Esophagus (tissue), 2 donors: Measurements from ENCODE around the gene PCF11. TPM values are rescaled to one million over a fixed set of nuclear protein-coding genes. Genes with fewer than 3 reads are reported as not detected.

Source experiments
- H3K27ac ChIP-seq, 2 donors: one replicate each; pipeline ENCODE4 v1.5.1; 2013; ENCODE audit warnings: low read depth in 2 of 2, mild to moderate bottlenecking in 2 of 2, inconsistent platforms in 1 of 2, low read length in 1 of 2, moderate library complexity in 1 of 2
- H3K27me3 ChIP-seq, 2 donors: one replicate each; pipeline ENCODE4 v1.6.1; 2013; ENCODE audit warnings: low read length in 2 of 2, control low read depth in 1 of 2, mild to moderate bottlenecking in 1 of 2; ENCODE audit not compliant: insufficient read depth in 2 of 2, control insufficient read depth in 1 of 2
- H3K36me3 ChIP-seq, 2 donors: one replicate each; pipeline ENCODE4 v1.6.1; 2013; ENCODE audit warnings: low read length in 1 of 2; ENCODE audit not compliant: control insufficient read depth in 2 of 2, insufficient read depth in 2 of 2
- H3K4me1 ChIP-seq, 2 donors: one replicate each; pipeline ENCODE4 v1.6.1; 2013; ENCODE audit warnings: low read length in 1 of 2; ENCODE audit not compliant: control insufficient read depth in 2 of 2, insufficient read depth in 2 of 2
- H3K4me3 ChIP-seq, 2 donors: one replicate each; pipeline ENCODE4 v1.5.1; 2013; ENCODE audit warnings: low read length in 2 of 2, mild to moderate bottlenecking in 2 of 2, low read depth in 1 of 2, moderate library complexity in 1 of 2
- H3K9me3 ChIP-seq, 2 donors: one replicate each; pipeline ENCODE4 v1.6.1; 2013; ENCODE audit warnings: mild to moderate bottlenecking in 2 of 2, low read depth in 1 of 2, low read length in 1 of 2, moderate library complexity in 1 of 2; ENCODE audit not compliant: control insufficient read depth in 2 of 2, insufficient read depth in 1 of 2
- WGBS, 2 donors: extraction: QIAGEN DNeasy Blood & Tissue Kit; methylation state at CpG; one replicate each; pipeline ENCODE4 v1.1.7; 2013; 5-methylcytosine and 5-hydroxymethylcytosine counted together
- polyA plus RNA-seq, 2 donors: library from polyadenylated mRNA; stranded (reverse); fragments of 200-250 nt; gene quantifications; one replicate each; pipeline ENCODE4 v1.2.3, GENCODE V29; 2013
- donor health status: healthy with polysubstance abuse.
- donor health status: Bipolar disorder and iron deficiency.

PCF11 gene
- polyA plus RNA-seq, 2 donors: 24.7 to 38.7 TPM

DNA sequence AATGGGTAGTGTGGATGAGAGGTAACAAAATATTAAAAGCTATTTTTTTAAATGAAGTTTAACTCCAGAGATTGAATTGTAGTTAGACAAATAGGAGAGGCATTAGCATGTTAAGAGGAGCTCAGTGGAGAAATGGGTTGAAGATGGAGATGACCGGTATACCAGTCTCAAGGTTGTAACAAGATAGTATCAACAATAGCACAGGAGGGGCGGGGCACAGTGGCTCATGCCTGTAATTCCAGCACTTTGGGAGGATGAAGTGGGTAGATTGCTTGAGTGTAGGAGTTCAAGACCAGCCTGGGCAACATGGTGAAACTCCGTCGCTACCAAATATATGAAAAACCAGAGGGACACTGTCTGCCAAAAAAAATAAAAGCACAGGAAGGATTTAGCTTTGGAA lies 30.5 kb downstream of the PCF11 start:
- no peaks in the 10 kb centered on the region for H3K9me3 ChIP-seq
- H3K4me3 ChIP-seq: no peak overlapping the region
- H3K36me3 ChIP-seq: peaks cover 0 to 4% of the 10 kb centered on the region in 2 donors
- no peaks in the 10 kb centered on the region for H3K4me1 ChIP-seq
- 87 to 98% methylated on average over 4 of the region's 4 CpGs for WGBS, 2 donors
- no peak overlapping the region for H3K27ac ChIP-seq
- H3K27me3 ChIP-seq: no peaks in the 10 kb centered on the region

DNA sequence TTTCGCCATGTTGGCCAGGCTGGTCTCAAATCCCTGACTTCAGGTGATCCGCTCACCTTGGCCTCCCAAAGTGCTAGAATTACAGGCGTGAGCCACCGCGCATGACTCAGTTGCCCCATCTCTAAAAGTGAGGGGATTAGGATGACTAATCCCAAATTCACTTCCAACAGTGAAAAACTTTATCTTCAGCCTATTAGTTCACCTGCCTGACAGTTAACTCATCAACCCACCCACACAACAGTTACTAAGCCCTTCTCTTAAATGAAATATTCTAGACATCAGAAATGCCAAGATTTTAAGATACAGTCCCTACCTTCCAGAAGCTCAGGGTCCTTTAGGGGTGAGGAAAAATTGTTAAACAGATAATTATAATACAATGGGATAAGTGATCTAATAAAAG lies 34.6 kb downstream of the PCF11 start:
- Histone ChIP-seq H3K27ac (no peak overlapping the region), H3K4me3 (no peak overlapping the region), H3K4me1 (no peaks in the 10 kb centered on the region), H3K9me3 (no peaks in the 10 kb centered on the region), H3K27me3 (no peaks in the 10 kb centered on the region), H3K36me3 (peaks cover 0 to 2% of the 10 kb centered on the region in 2 donors)
- WGBS, 2 donors: 92 to 95% methylated on average over 5 of the region's 5 CpGs

GRCh38 chr11:83191986-83192385 lies 35.1 kb downstream of the PCF11 start:
- Histone ChIP-seq H3K4me1 (no peaks in the 10 kb centered on the region), H3K27ac (no peak overlapping the region), H3K27me3 (no peaks in the 10 kb centered on the region), H3K9me3 (no peaks in the 10 kb centered on the region), H3K4me3 (peak overlapping the region in 1 of 2 donors; percentile 98), H3K36me3 (peaks cover 0 to 2% of the 10 kb centered on the region in 2 donors)
- WGBS, 2 donors: 79 to 86% methylated on average over 11 of the region's 11 CpGs

- no peaks in the 10 kb centered on the region for H3K4me1 ChIP-seq
- peak overlapping the region; percentile 82 to 98 for H3K4me3 ChIP-seq
- peak overlapping the region; percentile 88 to 98 for H3K27ac ChIP-seq
- H3K9me3 ChIP-seq: no peaks in the 10 kb centered on the region
- H3K27me3 ChIP-seq: no peaks in the 10 kb centered on the region
- peaks cover 0 to 2% of the 10 kb centered on the region in 2 donors for H3K36me3 ChIP-seq
- WGBS, 2 donors: 14% methylated on average over 8 of the region's 8 CpGs
Measured at GRCh38 chr11:83192606-83193245, 35.8 kb downstream of the PCF11 start.

- H3K4me1 ChIP-seq: no peaks in the 10 kb centered on the region
- peak within 1 kb of the TSS; percentile 82 to 98 for H3K4me3 ChIP-seq
- WGBS, 2 donors: 0% methylated on average over 67 of the region's 67 CpGs
- H3K36me3 ChIP-seq: peaks cover 0 to 2% of the 10 kb centered on the region in 2 donors
- no peaks in the 10 kb centered on the region for H3K27me3 ChIP-seq
- H3K9me3 ChIP-seq: no peaks in the 10 kb centered on the region
- H3K27ac ChIP-seq: peak within 1 kb of the TSS; percentile 90 to 98
Measured at GRCh38 chr11:83193315-83194280, 36.7 kb downstream of the PCF11 start, which contains the start of gene ANKRD42. TSS of gene ANKRD42 (plus strand) at chr11:83193712. CDS start at chr11:83194671, 959 bp downstream.

DNA sequence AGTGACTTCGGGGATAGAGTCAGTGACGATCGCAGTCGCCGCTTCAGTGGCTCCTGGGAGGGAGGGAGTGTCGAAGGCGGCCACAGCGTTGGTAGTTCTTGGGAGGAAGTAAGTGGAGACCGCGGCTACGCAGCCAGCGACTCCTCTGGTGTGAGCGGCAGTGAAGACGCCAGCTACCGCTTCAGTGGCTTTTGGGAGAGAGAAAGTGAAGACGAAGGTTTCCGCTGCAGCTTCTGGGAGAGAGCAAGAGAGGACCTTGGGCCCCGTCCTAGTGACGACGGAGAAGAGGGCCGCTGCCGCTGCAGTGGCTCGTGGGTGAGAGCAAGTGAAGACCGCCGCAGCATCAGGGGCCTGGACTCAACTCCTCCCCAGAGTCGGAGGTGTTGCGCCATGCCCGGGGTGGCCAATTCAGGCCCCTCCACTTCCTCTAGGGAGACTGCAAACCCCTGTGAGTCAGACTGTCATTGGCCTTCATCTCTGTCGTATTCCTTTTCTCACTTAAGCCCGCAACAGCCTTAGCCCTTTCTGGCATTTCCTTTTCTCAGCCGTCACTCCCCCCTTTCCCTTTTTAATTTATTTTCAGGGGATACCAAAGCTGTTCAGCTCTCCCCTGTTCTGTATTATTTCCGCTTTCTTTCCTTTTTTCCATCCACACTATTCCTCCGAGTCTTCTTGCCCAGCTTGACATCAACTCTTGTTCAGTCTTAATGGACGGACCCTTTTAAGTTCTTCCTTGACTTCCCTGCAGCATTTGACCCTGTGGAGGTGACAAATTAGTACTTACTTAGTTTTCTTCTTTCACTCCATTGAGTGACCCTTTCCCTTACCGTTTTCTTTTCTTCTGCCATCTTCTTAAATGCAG lies 37.6 kb downstream of the PCF11 start:
- Histone ChIP-seq H3K27ac (peak overlapping the region; percentile 90 to 98), H3K36me3 (peaks cover 0 to 2% of the 10 kb centered on the region in 2 donors), H3K4me3 (peak overlapping the region; percentile 82 to 98), H3K27me3 (no peaks in the 10 kb centered on the region), H3K4me1 (no peaks in the 10 kb centered on the region), H3K9me3 (no peaks in the 10 kb centered on the region)
- 2 to 3% methylated on average over 35 of the region's 35 CpGs for WGBS, 2 donors

- H3K9me3 ChIP-seq: no peaks in the 10 kb centered on the region
- H3K4me1 ChIP-seq: no peaks in the 10 kb centered on the region
Measured at GRCh38 chr11:83195143-83195466, 38.2 kb downstream of the PCF11 start.

DNA sequence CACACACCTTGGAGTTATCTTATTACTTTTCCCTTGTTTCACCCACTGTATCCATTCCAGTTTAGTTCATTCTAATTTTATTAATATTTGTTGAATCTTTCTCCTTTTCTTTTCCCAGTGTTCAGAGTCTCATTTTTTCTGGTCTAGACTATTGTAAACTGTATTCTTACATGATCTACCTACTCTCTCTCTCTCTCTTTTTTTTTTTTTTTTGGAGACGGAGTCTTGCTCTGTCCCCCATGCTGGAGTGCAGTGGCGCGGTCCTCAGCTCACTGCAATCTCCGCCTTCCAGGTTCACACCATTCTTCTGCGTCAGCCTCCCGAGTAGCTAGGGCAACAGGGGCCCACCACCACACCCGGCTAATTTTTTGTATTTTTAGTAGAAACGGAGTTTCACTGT lies 38.7 kb downstream of the PCF11 start:
- Histone ChIP-seq H3K4me3 (no peak overlapping the region), H3K4me1 (no peaks in the 10 kb centered on the region), H3K9me3 (no peaks in the 10 kb centered on the region), H3K27me3 (no peaks in the 10 kb centered on the region), H3K27ac (no peak overlapping the region), H3K36me3 (peaks cover 0 to 2% of the 10 kb centered on the region in 2 donors)
- WGBS, 2 donors: 94% methylated on average over 8 of the region's 8 CpGs

More at GRCh38 chr11:83195143-83195466, 38.2 kb downstream of the PCF11 start:
- no peaks in the 10 kb centered on the region for H3K27me3 ChIP-seq
- H3K36me3 ChIP-seq: peaks cover 0 to 2% of the 10 kb centered on the region in 2 donors
- WGBS, 2 donors: 23 to 36% methylated on average over 4 of the region's 4 CpGs
- no peak overlapping the region for H3K27ac ChIP-seq
- peak overlapping the region in 1 of 2 donors; percentile 98 for H3K4me3 ChIP-seq

DNA sequence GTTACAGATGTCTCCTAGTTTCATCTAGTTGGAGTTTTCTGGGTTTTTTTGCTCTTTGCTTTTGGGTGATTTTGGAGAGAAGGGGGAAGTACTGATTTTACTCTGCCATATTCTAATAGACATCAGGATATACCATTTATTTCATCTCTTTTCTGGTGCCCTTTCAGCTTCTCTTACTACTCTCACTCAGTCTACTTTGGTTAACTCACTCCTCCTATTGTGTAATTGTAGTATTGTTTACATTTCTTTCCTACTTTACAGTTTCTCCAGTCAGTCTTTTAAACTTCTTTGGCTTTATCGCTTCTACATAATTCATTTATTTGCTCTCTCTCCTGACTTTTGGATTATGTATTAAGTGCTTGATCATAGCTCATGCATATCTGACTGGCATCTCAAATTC lies 43.1 kb downstream of the PCF11 start:
- no peaks in the 10 kb centered on the region for H3K9me3 ChIP-seq
- H3K36me3 ChIP-seq: no peaks in the 10 kb centered on the region
- no peak overlapping the region for H3K4me3 ChIP-seq
- no peaks in the 10 kb centered on the region for H3K27me3 ChIP-seq
- H3K27ac ChIP-seq: no peak overlapping the region
- WGBS, 2 donors: 88 to 93% methylated on average over 1 of the region's 1 CpG
- H3K4me1 ChIP-seq: no peaks in the 10 kb centered on the region
